ENCODE data around the gene TEX2. TPM values are rescaled to one million over a fixed set of nuclear protein-coding genes. Genes with fewer than 3 reads are reported as not detected.

The TEX2 gene
- total and polyA plus RNA-seq, 2 donors (not counting 1 experiment from before 2014, with no cell fraction given) = 4.0 to 7.6 TPM

GRCh38 chr17:64178011-64178825 lies 84.8 kb downstream of the TEX2 start:
- H3K9ac ChIP-seq (ENCODE audit: low read length) = no peak overlapping the region
- no peak overlapping the region for H3K4me2 ChIP-seq (replicated peaks; ENCODE audit: low read depth, low read length, poor library complexity, severe bottlenecking)
- intact Hi-C loops (cut with micrococcal nuclease) = no loop called here
- no peaks in the 10 kb centered on the region for H3K4me1 ChIP-seq (ENCODE audit: control insufficient read depth in 2 of 2, insufficient read depth in 2 of 2, low read length in 2 of 2)
- Mint-ChIP-seq H3K27me3 (no peaks in the 10 kb centered on the region), H3K9me3 (ENCODE audit: insufficient read depth) (peaks cover 3% of the 10 kb centered on the region), H3K4me3 (no peak overlapping the region), H3K4me1 (no peaks in the 10 kb centered on the region), H3K27ac (no peak overlapping the region)
- WGBS (ENCODE audit: insufficient coverage) = 77% methylated on average over 4 of the region's 9 CpGs
- peaks cover 0 to 4% (median 0%) of the 10 kb centered on the region in 3 donors for H3K9me3 ChIP-seq (ENCODE audit: control extremely low read depth in 1 of 3, control insufficient read depth in 2 of 3, insufficient read depth in 1 of 3, low read length in 2 of 3)
- no peak overlapping the region for H3K27ac ChIP-seq (ENCODE audit: low read length in 2 of 2)
- no peak for DNase-seq
- peaks cover 0 to 9% of the 10 kb centered on the region in 2 experiments for H3K36me3 ChIP-seq (replicated peaks in 1 of 2; ENCODE audit: control extremely low read depth in 1 of 2, control insufficient read depth in 1 of 2, extremely low read depth in 1 of 2, insufficient read depth in 2 of 2, low read length in 1 of 2)
- H3K27me3 ChIP-seq (replicated peaks in 1 of 4; ENCODE audit: control extremely low read depth in 1 of 4, control insufficient read depth in 3 of 4, insufficient read depth in 4 of 4, low read length in 3 of 4) = no peaks in the 10 kb centered on the region
- no peaks in the 10 kb centered on the region for H4K20me1 ChIP-seq (ENCODE audit: control insufficient read depth, insufficient read depth, low read length, poor library complexity, severe bottlenecking)
- POLR2A ChIA-PET = no interaction called here
- CTCF ChIA-PET = interaction anchor here (1.2 kb wide), 1 partner anchor 44 kb away, joined by 4 read pairs; no protein-coding TSS in a partner anchor
- no peak overlapping the region for H2AFZ ChIP-seq (ENCODE audit: insufficient read depth, low read depth, low read length, poor library complexity, severe bottlenecking)
- TF ChIP-seq, protein P1, sequence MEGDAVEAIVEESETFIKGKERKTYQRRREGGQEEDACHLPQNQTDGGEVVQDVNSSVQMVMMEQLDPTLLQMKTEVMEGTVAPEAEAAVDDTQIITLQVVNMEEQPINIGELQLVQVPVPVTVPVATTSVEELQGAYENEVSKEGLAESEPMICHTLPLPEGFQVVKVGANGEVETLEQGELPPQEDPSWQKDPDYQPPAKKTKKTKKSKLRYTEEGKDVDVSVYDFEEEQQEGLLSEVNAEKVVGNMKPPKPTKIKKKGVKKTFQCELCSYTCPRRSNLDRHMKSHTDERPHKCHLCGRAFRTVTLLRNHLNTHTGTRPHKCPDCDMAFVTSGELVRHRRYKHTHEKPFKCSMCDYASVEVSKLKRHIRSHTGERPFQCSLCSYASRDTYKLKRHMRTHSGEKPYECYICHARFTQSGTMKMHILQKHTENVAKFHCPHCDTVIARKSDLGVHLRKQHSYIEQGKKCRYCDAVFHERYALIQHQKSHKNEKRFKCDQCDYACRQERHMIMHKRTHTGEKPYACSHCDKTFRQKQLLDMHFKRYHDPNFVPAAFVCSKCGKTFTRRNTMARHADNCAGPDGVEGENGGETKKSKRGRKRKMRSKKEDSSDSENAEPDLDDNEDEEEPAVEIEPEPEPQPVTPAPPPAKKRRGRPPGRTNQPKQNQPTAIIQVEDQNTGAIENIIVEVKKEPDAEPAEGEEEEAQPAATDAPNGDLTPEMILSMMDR (IDR thresholded peaks at IDR 0.05) = no peak
- no peak for TF ChIP-seq EZH2 (IDR thresholded peaks at IDR 0.05; ENCODE audit: borderline replicate concordance, insufficient read depth, low read depth, low read length, poor library complexity, severe bottlenecking)
- no peak overlapping the region for H3K4me3 ChIP-seq (ENCODE audit: control extremely low read depth in 1 of 5, extremely low read depth in 1 of 5, insufficient read depth in 1 of 5, low read depth in 2 of 5, low read length in 4 of 5)
- no peaks in the 10 kb centered on the region for H3K79me2 ChIP-seq (ENCODE audit: control insufficient read depth, insufficient read depth, low read length)
- ATAC-seq (ENCODE audit: low read depth) = no peak
